Smooth muscle cell (in vitro differentiated cells): ENCODE results near the gene PGS1. TPM values are rescaled to one million over a fixed set of nuclear protein-coding genes. Genes with fewer than 3 reads are reported as not detected.

ENCODE experiments used
- DNase-seq: peaks from one replicate; lab custom pipeline; 2025; ENCODE audit not compliant: unreplicated experiment; lab: John Stamatoyannopoulos, UW
- H2AFZ ChIP-seq: fragments of 200-600 bp; sonication (generic); 2 replicates; pipeline ENCODE4 v1.6.0; 2016; ENCODE audit warnings: antibody characterized with exemption, low read depth, mild to moderate bottlenecking
- H3F3A ChIP-seq: fragments of 200-600 bp; sonication (generic); 2 replicates; pipeline ENCODE4 v1.6.0; 2017; ENCODE audit warnings: antibody characterized with exemption, low read depth
- H3K27ac ChIP-seq: fragments of 200-600 bp; sonication (generic); 2 replicates; pipeline ENCODE4 v1.5.1; 2016; ENCODE audit warnings: low read depth, mild to moderate bottlenecking
- H3K27me3 ChIP-seq: fragments of 200-600 bp; sonication (generic); 2 replicates; pipeline ENCODE4 v1.6.1; 2016; ENCODE audit warnings: low read depth, mild to moderate bottlenecking
- H3K36me3 ChIP-seq: fragments of 200-600 bp; sonication (generic); 2 replicates; pipeline ENCODE4 v1.5.1; 2016; ENCODE audit warnings: low read depth
- H3K4me1 ChIP-seq: fragments of 200-600 bp; sonication (generic); 2 replicates; pipeline ENCODE4 v1.5.1; 2016; ENCODE audit warnings: low read depth
- H3K4me2 ChIP-seq: fragments of 200-600 bp; sonication (generic); 2 replicates; pipeline ENCODE4 v1.6.0; 2016; ENCODE audit warnings: mild to moderate bottlenecking
- H3K4me3 ChIP-seq: fragments of 200-600 bp; sonication (generic); 2 replicates; pipeline ENCODE4 v1.5.1; 2016; ENCODE audit warnings: mild to moderate bottlenecking
- H3K79me2 ChIP-seq: fragments of 200-600 bp; sonication (generic); 2 replicates; pipeline ENCODE4 v1.6.0; 2016; ENCODE audit warnings: low read depth, mild to moderate bottlenecking
- H3K9ac ChIP-seq: fragments of 200-600 bp; sonication (generic); 2 replicates; pipeline ENCODE4 v1.6.0; 2016; ENCODE audit warnings: low read depth
- H3K9me3 ChIP-seq: fragments of 200-600 bp; sonication (generic); replicated peaks from 2 replicates; pipeline ENCODE4 v1.5.1; 2016; ENCODE audit warnings: low read depth
- H4K20me1 ChIP-seq: fragments of 200-600 bp; sonication (generic); 2 replicates; pipeline ENCODE4 v1.6.0; 2016; ENCODE audit warnings: low read depth
- WGBS: methylation state at CpG from one replicate; pipeline ENCODE4 v1.1.7; 2016; ENCODE audit warnings: low lambda C conversion rate; 5-methylcytosine and 5-hydroxymethylcytosine counted together
- polyA plus RNA-seq: library from polyadenylated mRNA; unstranded; fragments of >200 nt; fragmentation: Nextera tagmentation; extraction: Ambion mirVana; gene quantifications from 2 replicates; pipeline ENCODE4 v1.2.1, GENCODE V29; 2016
- total RNA-seq: library from RNA; depleted of rRNA; stranded (reverse); fragments of >200 nt; gene quantifications from 2 replicates; pipeline ENCODE4 v1.2.3, GENCODE V29; 2014
- TF ChIP-seq, protein P1 (sequence below): fragments of 200-600 bp; sonication (generic); IDR thresholded peaks from 2 replicates; pipeline ENCODE4 v1.5.1; 2017; ENCODE audit warnings: borderline replicate concordance, mild to moderate bottlenecking, antibody characterized with exemption; ENCODE audit not compliant: insufficient read depth, poor library complexity, severe bottlenecking

The PGS1 gene
- total and polyA plus RNA-seq, 2 experiments from 2014 or later, result 22.6 to 29.9 TPM

DNA sequence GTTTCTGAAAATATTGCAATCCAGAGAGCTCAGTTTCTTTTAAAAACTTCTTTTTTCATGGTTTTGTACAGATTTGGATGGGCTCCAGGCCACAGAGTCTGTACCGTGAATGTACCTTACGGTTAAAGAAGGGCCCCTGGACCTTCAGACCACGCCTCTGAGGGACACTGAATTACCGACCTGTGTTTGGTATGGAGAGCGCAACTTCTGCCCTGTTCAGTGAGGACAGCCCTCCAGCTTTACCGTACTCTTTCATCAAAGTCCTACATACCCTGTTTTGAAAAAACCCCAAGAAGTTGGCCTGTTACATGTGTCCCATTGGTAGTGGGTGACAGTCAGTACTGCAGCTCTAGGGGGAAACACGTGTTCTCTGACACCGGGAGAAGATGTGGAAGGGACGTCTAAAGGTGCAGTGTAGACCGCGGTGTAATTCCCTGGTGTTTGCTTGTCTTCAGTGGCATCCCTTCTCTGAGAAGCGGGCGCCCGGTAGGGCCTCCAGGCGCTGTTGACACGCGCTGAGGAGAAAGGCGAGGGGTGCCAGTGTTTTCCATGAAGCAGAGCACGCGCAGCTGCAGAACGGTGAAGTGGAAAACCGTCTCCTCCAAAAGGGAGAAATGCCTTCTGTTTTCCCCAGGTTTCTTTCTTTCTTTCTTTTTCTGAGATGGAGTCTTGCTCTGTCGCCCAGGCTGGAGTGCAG is 6.2 kb downstream of the PGS1 start:
- peaks cover 52% of the 10 kb centered on the region for H3F3A ChIP-seq
- no peak overlapping the region for H2AFZ ChIP-seq
- DNase-seq, result no peak
- H3K79me2 ChIP-seq, result peaks cover 96% of the 10 kb centered on the region
- no peaks in the 10 kb centered on the region for H3K9me3 ChIP-seq
- TF ChIP-seq, protein P1, sequence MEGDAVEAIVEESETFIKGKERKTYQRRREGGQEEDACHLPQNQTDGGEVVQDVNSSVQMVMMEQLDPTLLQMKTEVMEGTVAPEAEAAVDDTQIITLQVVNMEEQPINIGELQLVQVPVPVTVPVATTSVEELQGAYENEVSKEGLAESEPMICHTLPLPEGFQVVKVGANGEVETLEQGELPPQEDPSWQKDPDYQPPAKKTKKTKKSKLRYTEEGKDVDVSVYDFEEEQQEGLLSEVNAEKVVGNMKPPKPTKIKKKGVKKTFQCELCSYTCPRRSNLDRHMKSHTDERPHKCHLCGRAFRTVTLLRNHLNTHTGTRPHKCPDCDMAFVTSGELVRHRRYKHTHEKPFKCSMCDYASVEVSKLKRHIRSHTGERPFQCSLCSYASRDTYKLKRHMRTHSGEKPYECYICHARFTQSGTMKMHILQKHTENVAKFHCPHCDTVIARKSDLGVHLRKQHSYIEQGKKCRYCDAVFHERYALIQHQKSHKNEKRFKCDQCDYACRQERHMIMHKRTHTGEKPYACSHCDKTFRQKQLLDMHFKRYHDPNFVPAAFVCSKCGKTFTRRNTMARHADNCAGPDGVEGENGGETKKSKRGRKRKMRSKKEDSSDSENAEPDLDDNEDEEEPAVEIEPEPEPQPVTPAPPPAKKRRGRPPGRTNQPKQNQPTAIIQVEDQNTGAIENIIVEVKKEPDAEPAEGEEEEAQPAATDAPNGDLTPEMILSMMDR, result no peak
- H3K27ac ChIP-seq, result peak overlapping the region; percentile 84
- H3K27me3 ChIP-seq, result no peaks in the 10 kb centered on the region
- H3K36me3 ChIP-seq, result no peaks in the 10 kb centered on the region
- H3K4me1 ChIP-seq, result peaks cover 36% of the 10 kb centered on the region
- 93% methylated on average over 23 of the region's 23 CpGs for WGBS
- H4K20me1 ChIP-seq, result peaks cover 47% of the 10 kb centered on the region
- H3K9ac ChIP-seq, result peak overlapping the region; percentile 26
- peak overlapping the region; percentile 68 for H3K4me2 ChIP-seq
- no peak overlapping the region for H3K4me3 ChIP-seq

DNA sequence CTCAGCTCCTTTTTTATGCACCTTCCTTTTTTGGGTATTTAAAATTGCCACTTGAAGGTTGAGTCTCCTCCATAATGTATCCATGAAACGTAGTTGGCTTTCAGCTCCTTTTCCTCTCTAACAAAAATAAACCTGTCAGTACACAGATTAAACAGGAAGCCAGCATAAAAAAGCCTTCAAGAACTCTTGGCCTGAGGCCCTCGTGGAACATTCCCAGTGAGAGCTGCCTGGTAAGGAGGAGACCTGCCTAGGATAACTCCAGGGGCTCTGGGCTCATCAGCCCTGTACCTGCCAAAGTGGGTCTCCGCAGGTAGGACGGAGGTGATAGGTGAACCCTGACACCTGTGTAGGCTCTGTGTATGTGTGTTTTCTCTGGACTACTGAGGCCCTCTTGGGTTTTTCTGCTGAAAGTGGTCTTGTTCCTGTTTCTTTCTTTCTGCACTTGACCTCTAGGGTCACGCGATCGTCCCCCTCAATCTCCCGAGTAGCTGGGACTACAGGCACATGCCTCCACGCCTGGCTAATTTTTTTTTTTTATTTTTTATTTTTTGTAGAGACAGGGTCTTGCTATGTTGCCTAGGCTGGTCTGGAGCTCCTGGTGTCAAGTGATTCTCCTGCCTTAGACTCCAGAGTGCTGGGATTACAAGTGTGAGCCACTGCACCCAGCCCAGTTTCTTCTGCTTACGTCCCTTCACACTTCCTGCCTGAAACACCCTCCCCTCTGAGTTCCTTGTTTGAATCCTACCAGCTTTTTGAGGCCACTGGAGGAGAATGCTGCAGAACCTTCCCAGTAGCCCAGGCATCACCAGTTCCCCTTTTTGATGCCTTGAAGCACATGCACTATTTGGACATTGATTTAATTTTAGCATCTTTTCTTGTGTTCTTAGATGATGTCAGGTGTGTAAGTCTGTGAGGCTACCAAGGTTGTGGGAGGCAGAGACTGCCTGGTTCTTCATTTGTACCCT is 9.8 kb downstream of the PGS1 start:
- WGBS, result 80% methylated on average over 10 of the region's 10 CpGs
- peaks cover 36% of the 10 kb centered on the region for H3F3A ChIP-seq
- H3K27ac ChIP-seq, result peak overlapping the region; percentile 30
- H3K9me3 ChIP-seq, result no peaks in the 10 kb centered on the region
- peaks cover 30% of the 10 kb centered on the region for H4K20me1 ChIP-seq
- H3K79me2 ChIP-seq, result peaks cover 69% of the 10 kb centered on the region
- H3K9ac ChIP-seq, result no peak overlapping the region
- no peak overlapping the region for H3K4me2 ChIP-seq
- H3K4me1 ChIP-seq, result peaks cover 31% of the 10 kb centered on the region
- H3K27me3 ChIP-seq, result no peaks in the 10 kb centered on the region
- no peak overlapping the region for H3K4me3 ChIP-seq
- TF ChIP-seq, protein P1, result no peak
- DNase-seq, result no peak
- H3K36me3 ChIP-seq, result no peaks in the 10 kb centered on the region
- H2AFZ ChIP-seq, result no peak overlapping the region

DNA sequence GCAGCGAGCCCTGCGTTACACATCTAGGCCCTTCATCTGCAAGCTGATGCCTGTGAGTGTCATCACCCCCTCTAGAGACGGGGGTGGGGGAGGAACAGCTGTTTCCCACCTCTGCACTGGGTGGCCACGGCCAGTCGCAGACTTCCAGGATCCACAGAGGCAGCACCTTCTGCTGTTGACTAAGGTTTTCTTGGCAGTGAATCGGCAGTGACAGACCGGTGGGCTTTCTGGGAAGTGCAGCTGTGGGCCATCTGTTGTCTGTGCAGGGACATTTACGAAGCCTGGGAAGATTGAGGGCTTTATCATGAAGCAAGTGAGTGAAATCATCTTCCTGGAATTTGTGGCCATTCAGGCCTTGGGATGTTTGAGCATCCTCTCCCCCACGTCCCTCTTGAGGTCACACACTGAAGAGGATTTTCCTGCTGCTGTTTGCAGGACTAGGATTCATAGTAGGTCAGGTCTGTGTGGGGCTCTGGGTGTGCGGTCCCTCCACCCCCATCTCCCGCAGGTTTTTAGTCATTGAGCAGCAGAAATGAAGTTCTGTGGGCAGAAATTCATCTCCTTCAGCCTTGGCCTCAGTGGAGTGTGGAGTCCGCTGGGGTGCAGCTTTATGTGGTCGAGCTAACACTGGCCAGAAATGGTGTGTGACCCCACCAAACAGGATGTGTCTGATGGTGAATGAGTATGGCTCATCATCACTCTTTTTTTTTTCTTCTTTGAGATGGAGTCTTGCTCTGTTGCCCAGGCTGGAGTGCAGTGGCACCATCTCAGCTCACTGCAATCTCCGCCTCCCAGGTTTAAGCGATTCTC is 12.0 kb downstream of the PGS1 start:
- Histone ChIP-seq H3K4me2 (peak overlapping the region; percentile 68), H3K4me3 (no peak overlapping the region), H3K4me1 (peaks cover 16% of the 10 kb centered on the region)

More for the DNA sequence above, 12.0 kb downstream of the PGS1 start:
- TF ChIP-seq, protein P1, result no peak
- Histone ChIP-seq H2AFZ (no peak overlapping the region), H3K27ac (peak overlapping the region; percentile 94), H3K79me2 (peaks cover 66% of the 10 kb centered on the region), H3F3A (peaks cover 27% of the 10 kb centered on the region), H3K27me3 (no peaks in the 10 kb centered on the region), H3K36me3 (no peaks in the 10 kb centered on the region), H3K9ac (peak overlapping the region; percentile 62), H3K9me3 (no peaks in the 10 kb centered on the region), H4K20me1 (peaks cover 32% of the 10 kb centered on the region)
- 19% methylated on average over 15 of the region's 15 CpGs for WGBS
- DNase-seq, result peak; percentile 19
